HEK293T (cell line): ENCODE measurements around the gene PLBD2.

Experiments
- ELF4 ChIP-seq: fragments of 450-650 bp; IDR thresholded peaks from 2 replicates; pipeline ENCODE4 v1.6.1; 2017; ENCODE audit warnings: antibody characterized with exemption
- NFRKB ChIP-seq: fragments of 450-650 bp; IDR thresholded peaks from 2 replicates; pipeline ENCODE4 v1.6.1; 2016; ENCODE audit warnings: mild to moderate bottlenecking, moderate library complexity
- SP1 ChIP-seq: fragments of 450-650 bp; IDR thresholded peaks from 2 replicates; pipeline ENCODE4 v1.6.1; 2017
- TARDBP ChIP-seq: fragments of 450-650 bp; IDR thresholded peaks from 2 replicates; pipeline ENCODE4 v1.6.1; 2016

DNA sequence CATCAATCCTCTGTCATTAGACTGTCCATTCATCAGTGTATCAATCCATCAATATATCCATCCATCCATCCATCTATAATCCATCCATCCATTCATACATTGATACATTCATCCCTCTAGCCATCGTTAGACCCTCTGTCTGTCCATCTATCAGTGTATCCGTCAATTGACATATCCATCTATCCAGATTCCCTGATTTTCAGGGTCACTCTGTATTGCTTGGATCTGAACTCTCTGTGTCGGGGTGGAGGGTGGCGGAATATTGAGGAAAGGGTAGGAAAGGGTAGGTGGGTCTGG lies 80.9 kb downstream of the PLBD2 start:
- TF ChIP-seq NFRKB (no peak), SP1 (no peak), TARDBP (no peak), ELF4 (no peak)
